Ovary (tissue), 3 donors: ENCODE measurements around the gene SLC6A6.

ENCODE experiments used
- POLR2A ChIP-seq: fragments of 450-650 bp; IDR thresholded peaks from one replicate; pipeline ENCODE4 v1.6.1; 2017; ENCODE audit warnings: antibody characterized with exemption, mild to moderate bottlenecking, moderate library complexity
- TF ChIP-seq, protein P1 (sequence below), 3 donors: fragments of 450-650 bp in 2 of 3; fragments of 200-600 bp in 1 of 3; IDR thresholded peaks; one replicate each; pipeline versions ENCODE4 v1.5.1 to v1.8.0; 2016 to 2022; ENCODE audit warnings: antibody characterized with exemption in 3 of 3, mild to moderate bottlenecking in 1 of 3
- donor health status: DM: no; HTN: no; CAD: no.

DNA sequence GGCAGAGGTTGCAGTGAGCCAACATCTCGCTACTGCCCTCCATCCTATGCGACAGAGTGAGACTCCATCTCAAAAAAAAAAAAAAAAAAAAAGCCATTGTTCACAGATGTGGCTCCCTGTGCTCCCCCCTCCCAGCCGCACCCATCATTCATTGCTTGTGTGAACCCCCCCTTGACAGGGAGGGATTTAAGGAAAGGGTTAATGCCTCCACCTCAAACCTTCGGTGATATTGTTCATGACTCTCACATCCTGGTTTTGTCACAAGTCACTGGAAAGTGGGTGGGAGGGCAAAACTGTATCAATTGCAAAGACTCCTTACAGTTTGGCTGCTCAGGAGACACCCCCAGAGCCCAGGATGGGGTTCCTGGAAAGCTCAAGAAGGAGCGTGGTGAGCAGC is 7.7 kb downstream of the SLC6A6 start:
- TF ChIP-seq, protein P1, sequence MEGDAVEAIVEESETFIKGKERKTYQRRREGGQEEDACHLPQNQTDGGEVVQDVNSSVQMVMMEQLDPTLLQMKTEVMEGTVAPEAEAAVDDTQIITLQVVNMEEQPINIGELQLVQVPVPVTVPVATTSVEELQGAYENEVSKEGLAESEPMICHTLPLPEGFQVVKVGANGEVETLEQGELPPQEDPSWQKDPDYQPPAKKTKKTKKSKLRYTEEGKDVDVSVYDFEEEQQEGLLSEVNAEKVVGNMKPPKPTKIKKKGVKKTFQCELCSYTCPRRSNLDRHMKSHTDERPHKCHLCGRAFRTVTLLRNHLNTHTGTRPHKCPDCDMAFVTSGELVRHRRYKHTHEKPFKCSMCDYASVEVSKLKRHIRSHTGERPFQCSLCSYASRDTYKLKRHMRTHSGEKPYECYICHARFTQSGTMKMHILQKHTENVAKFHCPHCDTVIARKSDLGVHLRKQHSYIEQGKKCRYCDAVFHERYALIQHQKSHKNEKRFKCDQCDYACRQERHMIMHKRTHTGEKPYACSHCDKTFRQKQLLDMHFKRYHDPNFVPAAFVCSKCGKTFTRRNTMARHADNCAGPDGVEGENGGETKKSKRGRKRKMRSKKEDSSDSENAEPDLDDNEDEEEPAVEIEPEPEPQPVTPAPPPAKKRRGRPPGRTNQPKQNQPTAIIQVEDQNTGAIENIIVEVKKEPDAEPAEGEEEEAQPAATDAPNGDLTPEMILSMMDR (IDR thresholded peaks at IDR 0.05) = no peak
- no peak for TF ChIP-seq POLR2A
